Measurements from ENCODE around the gene RNF19B. TPM values are rescaled to one million over a fixed set of nuclear protein-coding genes. Genes with fewer than 3 reads are reported as not detected.

Gene RNF19B
- total RNA-seq, 2 donors from 2014 or later: 7.5 to 19.8 TPM

DNA sequence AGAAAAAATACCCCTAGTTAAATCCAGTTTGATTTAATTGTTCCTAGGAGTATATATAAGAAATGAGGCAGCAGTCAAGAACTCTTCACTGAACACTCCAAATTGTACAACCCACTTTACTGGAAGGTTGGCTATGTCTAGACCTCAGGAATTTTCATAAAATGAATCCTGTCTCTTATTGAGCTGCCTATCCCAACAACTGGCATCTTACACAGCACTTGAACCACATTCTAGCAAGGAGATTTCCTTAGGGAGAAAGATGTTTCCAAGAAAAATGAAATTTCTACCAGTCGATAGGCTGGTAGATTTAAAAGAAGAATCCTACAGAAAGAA, 16.3 kb downstream of the RNF19B start:
- H3K27ac ChIP-seq: peak overlapping the region; percentile 21 to 86 (median 68)

DNA sequence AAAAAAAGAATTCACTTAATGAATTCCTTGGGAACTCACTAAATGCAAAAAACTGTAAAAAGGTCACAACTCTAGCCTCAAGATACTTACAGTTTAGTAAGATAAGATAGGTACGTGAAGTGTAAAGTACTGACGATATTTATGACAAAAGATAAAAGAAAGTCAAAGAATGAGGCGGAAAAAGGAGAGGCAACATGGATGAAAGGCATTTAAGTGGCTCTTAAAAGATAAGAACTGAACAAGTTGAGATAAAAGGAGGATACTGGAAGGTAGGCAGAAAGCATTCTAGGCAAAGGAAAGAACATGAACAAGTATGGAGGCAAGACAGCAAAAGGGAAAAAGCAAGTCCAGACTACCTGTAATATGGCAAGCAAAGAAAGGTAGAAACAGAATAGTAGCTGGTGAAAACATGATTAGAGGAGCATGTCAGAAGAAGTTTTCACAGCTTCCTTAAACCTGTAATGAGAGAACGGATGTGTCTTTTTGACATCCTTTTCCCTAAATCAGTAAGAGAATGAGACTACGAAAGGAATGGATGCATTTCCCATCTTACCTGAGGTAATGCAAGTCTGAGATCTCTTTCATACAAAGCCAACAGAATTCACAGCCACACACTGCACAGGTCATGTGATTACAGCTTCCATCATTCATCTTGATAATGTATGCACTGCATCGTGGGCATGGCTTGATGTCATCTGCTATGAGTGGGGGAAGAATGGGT, 16.8 kb downstream of the RNF19B start:
- H3K27ac ChIP-seq: peak overlapping the region; percentile 21 to 86 (median 68)
- no peak for ATAC-seq
- no peak overlapping the region for H3K4me3 ChIP-seq
- WGBS, 2 donors: 69 to 74% methylated on average over 6 of the region's 6 CpGs
- H3K9me3 ChIP-seq: no peaks in the 10 kb centered on the region
- intact Hi-C loops (cut with DNase I): no loop called here
- H3K36me3 ChIP-seq (replicated peaks in 1 of 2; ENCODE audit: insufficient read depth in 1 of 2, low read depth in 2 of 2): peaks cover 0 to 6% of the 10 kb centered on the region in 2 donors
- no peaks in the 10 kb centered on the region for H3K27me3 ChIP-seq
- TF ChIP-seq, protein P1, sequence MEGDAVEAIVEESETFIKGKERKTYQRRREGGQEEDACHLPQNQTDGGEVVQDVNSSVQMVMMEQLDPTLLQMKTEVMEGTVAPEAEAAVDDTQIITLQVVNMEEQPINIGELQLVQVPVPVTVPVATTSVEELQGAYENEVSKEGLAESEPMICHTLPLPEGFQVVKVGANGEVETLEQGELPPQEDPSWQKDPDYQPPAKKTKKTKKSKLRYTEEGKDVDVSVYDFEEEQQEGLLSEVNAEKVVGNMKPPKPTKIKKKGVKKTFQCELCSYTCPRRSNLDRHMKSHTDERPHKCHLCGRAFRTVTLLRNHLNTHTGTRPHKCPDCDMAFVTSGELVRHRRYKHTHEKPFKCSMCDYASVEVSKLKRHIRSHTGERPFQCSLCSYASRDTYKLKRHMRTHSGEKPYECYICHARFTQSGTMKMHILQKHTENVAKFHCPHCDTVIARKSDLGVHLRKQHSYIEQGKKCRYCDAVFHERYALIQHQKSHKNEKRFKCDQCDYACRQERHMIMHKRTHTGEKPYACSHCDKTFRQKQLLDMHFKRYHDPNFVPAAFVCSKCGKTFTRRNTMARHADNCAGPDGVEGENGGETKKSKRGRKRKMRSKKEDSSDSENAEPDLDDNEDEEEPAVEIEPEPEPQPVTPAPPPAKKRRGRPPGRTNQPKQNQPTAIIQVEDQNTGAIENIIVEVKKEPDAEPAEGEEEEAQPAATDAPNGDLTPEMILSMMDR (IDR thresholded peaks at IDR 0.05): no peak
- no peak for TF ChIP-seq POLR2A (IDR thresholded peaks at IDR 0.05)
- DNase-seq: no peak
- peaks cover 32% of the 10 kb centered on the region for H3K4me1 ChIP-seq

More for the DNA sequence above, 16.3 kb downstream of the RNF19B start:
- DNase-seq (no peak), ATAC-seq (no peak)
- TF ChIP-seq, protein P1 (IDR thresholded peaks at IDR 0.05): no peak
- no peak for TF ChIP-seq POLR2A (IDR thresholded peaks at IDR 0.05)
- H3K27me3 ChIP-seq: no peaks in the 10 kb centered on the region
- WGBS, 2 donors: 84 to 97% methylated on average over 1 of the region's 1 CpG
- no peak overlapping the region for H3K4me3 ChIP-seq
- H3K36me3 ChIP-seq (replicated peaks in 1 of 2; ENCODE audit: insufficient read depth in 1 of 2, low read depth in 2 of 2): peaks cover 0 to 6% of the 10 kb centered on the region in 2 donors
- intact Hi-C loops (cut with DNase I): no loop called here
- no peaks in the 10 kb centered on the region for H3K9me3 ChIP-seq
- H3K4me1 ChIP-seq: peaks cover 32% of the 10 kb centered on the region

DNA sequence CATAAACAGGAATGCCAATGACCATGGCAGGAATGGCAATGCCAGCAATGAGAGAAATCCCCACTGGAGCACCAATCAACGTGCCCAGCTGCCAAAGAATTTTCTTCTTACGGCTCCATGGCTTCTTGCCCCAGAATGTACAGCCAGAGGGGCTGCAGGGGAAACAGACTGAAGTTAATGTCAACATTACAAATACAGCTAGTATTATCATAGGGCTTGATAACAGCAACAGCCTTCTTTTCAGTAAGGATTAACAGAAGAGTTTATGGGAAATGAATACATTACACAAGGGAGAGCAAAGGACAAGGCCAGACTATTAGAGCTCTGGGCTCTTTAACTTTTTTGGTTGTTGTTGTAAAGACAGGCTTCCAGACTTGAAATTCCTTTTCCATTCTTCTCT, 18.2 kb downstream of the RNF19B start:
- 82 to 87% methylated on average over 2 of the region's 2 CpGs for WGBS, 2 donors
- Histone ChIP-seq H3K27me3 (no peaks in the 10 kb centered on the region), H3K4me3 (no peak overlapping the region), H3K36me3 (replicated peaks in 1 of 2; ENCODE audit: insufficient read depth in 1 of 2, low read depth in 2 of 2) (peaks cover 0 to 11% of the 10 kb centered on the region in 2 donors), H3K9me3 (no peaks in the 10 kb centered on the region), H3K27ac (no peak overlapping the region), H3K4me1 (peaks cover 32% of the 10 kb centered on the region)
- TF ChIP-seq POLR2A (IDR thresholded peaks at IDR 0.05): no peak
- TF ChIP-seq, protein P1 (IDR thresholded peaks at IDR 0.05): no peak
- ATAC-seq: no peak
- DNase-seq: no peak
- intact Hi-C loops (cut with DNase I): no loop called here

DNA sequence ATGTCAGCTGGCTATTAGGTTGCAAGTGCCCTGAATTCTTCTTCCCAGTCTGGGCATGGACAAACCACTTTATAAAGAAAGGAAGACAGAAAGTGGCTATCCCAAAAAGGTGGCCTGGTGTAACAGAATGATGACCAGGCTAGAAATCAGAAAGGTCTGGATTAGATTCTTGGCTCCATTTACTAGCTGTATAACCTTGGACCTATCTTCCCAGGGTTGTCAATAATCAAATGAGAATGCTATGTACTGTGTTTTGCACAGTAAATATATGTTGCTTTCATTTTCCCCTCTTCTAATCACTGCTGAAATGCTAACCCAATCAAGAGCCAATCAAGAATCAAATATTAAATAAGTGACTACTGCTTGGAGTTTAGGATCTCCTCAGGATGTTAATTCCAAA, 20.4 kb downstream of the RNF19B start:
- H3K36me3 ChIP-seq (replicated peaks in 1 of 2; ENCODE audit: insufficient read depth in 1 of 2, low read depth in 2 of 2): peaks cover 0 to 11% of the 10 kb centered on the region in 2 donors
- H3K27ac ChIP-seq: peak overlapping the region in 2 of 4 donors; percentile 1 to 20
- ATAC-seq (no peak), DNase-seq (no peak)
- H3K9me3 ChIP-seq: no peaks in the 10 kb centered on the region
- H3K27me3 ChIP-seq: no peaks in the 10 kb centered on the region
- intact Hi-C loops (cut with DNase I): no loop called here
- TF ChIP-seq, protein P1 (IDR thresholded peaks at IDR 0.05): no peak
- no peak for TF ChIP-seq POLR2A (IDR thresholded peaks at IDR 0.05)
- H3K4me1 ChIP-seq: peaks cover 22% of the 10 kb centered on the region
- no peak overlapping the region for H3K4me3 ChIP-seq

All from body of pancreas (tissue), 4 donors.